ENCODE results near the gene CCDC138. TPM values are rescaled to one million over a fixed set of nuclear protein-coding genes. Genes with fewer than 3 reads are reported as not detected.

The CCDC138 gene
- total RNA-seq, 4 donors from 2014 or later, result 1.9 to 4.6 (median 2.9) TPM

DNA sequence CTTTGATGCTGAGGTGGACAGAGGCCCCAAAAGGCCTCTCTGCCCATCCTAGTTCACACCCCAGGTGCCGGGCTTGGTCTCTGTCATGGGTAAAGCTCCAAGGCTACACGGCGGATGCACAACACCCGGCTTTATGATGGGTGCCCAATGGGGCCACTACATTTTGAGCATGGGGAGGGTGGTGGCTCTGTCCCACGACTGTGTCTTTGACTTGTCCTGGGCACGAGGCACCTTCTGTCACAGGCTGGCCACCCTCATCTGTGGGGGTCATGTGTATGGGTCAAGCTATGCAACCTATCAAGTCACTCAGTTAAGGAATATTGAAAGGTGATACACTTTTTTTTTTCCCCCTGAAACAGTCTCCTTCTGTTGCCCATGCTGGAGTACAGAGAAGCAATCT lies 138.7 kb downstream of the CCDC138 start:
- TF ChIP-seq, protein P1, sequence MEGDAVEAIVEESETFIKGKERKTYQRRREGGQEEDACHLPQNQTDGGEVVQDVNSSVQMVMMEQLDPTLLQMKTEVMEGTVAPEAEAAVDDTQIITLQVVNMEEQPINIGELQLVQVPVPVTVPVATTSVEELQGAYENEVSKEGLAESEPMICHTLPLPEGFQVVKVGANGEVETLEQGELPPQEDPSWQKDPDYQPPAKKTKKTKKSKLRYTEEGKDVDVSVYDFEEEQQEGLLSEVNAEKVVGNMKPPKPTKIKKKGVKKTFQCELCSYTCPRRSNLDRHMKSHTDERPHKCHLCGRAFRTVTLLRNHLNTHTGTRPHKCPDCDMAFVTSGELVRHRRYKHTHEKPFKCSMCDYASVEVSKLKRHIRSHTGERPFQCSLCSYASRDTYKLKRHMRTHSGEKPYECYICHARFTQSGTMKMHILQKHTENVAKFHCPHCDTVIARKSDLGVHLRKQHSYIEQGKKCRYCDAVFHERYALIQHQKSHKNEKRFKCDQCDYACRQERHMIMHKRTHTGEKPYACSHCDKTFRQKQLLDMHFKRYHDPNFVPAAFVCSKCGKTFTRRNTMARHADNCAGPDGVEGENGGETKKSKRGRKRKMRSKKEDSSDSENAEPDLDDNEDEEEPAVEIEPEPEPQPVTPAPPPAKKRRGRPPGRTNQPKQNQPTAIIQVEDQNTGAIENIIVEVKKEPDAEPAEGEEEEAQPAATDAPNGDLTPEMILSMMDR (IDR thresholded peaks at IDR 0.05; ENCODE audit: low read depth), result no peak

DNA sequence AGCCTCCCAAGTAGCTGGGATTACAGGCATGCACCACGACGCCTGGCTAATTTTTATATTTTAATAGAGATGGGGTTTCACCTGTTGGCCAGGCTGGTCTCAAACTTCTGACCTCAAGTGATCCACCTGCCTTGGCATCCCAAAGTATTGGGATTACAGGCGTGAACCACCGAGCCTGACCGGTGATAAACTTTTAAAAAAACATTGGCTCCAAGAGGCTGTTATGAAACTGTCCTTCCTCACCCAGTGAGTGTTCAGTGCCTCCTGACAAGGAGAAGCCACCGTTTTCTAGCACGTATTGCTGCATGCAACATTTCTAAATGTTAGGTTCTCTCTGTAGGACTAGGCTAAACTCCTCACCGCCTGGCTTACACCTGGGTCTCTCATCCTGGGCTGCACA lies 139.2 kb downstream of the CCDC138 start:
- TF ChIP-seq, protein P1 (IDR thresholded peaks at IDR 0.05; ENCODE audit: low read depth), result no peak

Small RNAs within 50 kb of the gene (small RNA-seq; reads per million reads assigned to genes)
- not detected for gene AC073415.1

Other genes with a start within 250 kb of the CCDC138 start
- 100 to 1,000 TPM in 1 of 4 donors, 10 to 100 TPM in 3; 55.4 to 101 (median 76.1) TPM for gene RANBP2, start 67.3 kb upstream of the CCDC138 start, total RNA-seq
- gene EDAR, start 202.4 kb downstream of the CCDC138 start, total RNA-seq, result not detected

Data from subcutaneous adipose tissue (tissue), 4 donors.